Measurements from ENCODE around the gene SEC61A2. TPM values are rescaled to one million over a fixed set of nuclear protein-coding genes. Genes with fewer than 3 reads are reported as not detected.
"Not testable (repeated sequence)": the region's sequence is repeated elsewhere in the genome, so short reads cannot be mapped to it uniquely, and the experiment has no call there.

SEC61A2 gene
- total RNA-seq (10 to 100 TPM; 14.0 to 15.6 TPM), polyA plus RNA-seq (1 to 10 TPM; 1.9 to 4.2 (median 2.4) TPM), total RNA-seq (8.2 to 23.4 (median 9.7) reads per million in 6 experiments)

DNA sequence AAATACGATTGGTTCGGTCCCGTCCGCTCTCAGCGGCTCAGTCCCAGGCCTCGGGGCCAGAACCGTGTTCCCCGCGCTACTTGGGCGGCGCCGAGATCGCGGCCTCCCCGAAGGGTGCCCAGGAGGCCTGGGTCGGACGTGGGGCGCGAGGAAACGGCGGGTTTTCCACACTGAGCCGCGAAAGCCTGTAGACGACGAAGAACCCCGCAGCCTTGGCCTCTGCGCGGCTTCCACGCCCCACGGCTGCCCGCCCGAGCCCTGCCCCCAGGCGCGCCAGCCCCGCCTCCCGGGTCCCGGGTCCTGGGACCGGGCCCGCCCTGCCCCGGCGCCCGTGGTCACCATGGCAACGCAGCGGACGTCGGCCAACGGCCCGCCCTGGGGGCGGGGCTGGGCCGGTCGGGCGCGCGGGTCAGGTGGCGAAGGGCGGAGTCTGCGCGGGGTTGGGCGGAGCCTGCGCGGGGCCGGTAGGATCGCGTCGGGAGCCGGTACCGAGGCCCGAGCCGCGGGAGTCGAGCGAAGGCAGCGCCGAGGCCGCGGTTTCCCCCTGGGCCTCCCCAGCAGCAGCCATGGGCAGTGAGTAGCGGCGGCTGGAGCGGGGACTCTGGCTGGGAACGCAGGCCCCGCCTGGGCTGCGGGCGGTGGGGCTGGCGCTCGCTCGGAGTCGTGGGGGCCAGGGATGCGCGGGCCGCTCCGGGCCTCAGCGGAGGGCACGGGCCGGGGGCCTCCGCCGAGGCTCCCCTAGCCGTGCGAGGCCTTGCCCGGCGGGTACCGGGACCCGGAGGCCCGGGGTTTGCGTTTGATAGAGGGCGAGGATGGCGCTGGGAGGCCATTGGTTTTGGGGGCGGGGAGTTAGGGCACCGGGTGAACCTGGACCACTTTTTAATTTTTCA is at the start of gene SEC61A2:
TSS of gene SEC61A2 (plus strand) at position 456 of the 890 bp plus-strand sequence. CDS start at position 567, 111 bp downstream.
- ATAC-seq: peak; percentile 87 to 90
- POLR2A ChIA-PET: interaction anchor here (0.6 to 1.6 kb wide), 9 partner anchors 44 to 1212 kb away, joined by 3 to 5 read pairs (median 4); partner anchors contain the start of genes CDC123, DHTKD1 and NUDT5

GRCh38 chr10:12081470-12081869 is 48.0 kb upstream of the SEC61A2 start:
- no peak for DNase-seq
- ATAC-seq: no peak
- H3K27ac Mint-ChIP-seq: no peak overlapping the region
- POLR2A ChIA-PET: interaction anchor here (0.7 kb wide), 1 partner anchor 494 kb away, joined by 5 read pairs; no protein-coding TSS in a partner anchor
- no peaks in the 10 kb centered on the region for H3K9me3 Mint-ChIP-seq
- peaks cover 4 to 22% (median 5%) of the 10 kb centered on the region in 4 donors for H3K4me1 Mint-ChIP-seq
- H3K27me3 Mint-ChIP-seq: no peaks in the 10 kb centered on the region
- peaks cover 4 to 52% (median 9%) of the 10 kb centered on the region in 3 donors for H3K36me3 Mint-ChIP-seq
- H3K4me3 Mint-ChIP-seq: no peak overlapping the region

More for the DNA sequence above, at the start of gene SEC61A2:
- H3K9me3 Mint-ChIP-seq: no peaks in the 10 kb centered on the region
- peak within 1 kb of the TSS; percentile 81 to 96 (median 91) for H3K4me3 Mint-ChIP-seq
- peaks cover 14 to 23% (median 16%) of the 10 kb centered on the region in 4 donors for H3K4me1 Mint-ChIP-seq
- peak within 1 kb of the TSS; percentile 63 to 93 (median 90) for H3K27ac Mint-ChIP-seq
- H3K36me3 Mint-ChIP-seq: peaks cover 0 to 9% (median 0%) of the 10 kb centered on the region in 3 donors
- peak; percentile 92 to 100 (median 96) for DNase-seq
- no peaks in the 10 kb centered on the region for H3K27me3 Mint-ChIP-seq

GRCh38 chr10:12081879-12082557 is 47.5 kb upstream of the SEC61A2 start:
- POLR2A ChIA-PET: no interaction called here
- Mint-ChIP-seq H3K4me3 (no peak overlapping the region), H3K36me3 (peaks cover 4 to 58% (median 9%) of the 10 kb centered on the region in 3 donors), H3K9me3 (no peaks in the 10 kb centered on the region), H3K27me3 (no peaks in the 10 kb centered on the region), H3K4me1 (peaks cover 4 to 22% (median 5%) of the 10 kb centered on the region in 4 donors), H3K27ac (no peak overlapping the region)
- DNase-seq: no peak
- no peak for ATAC-seq

GRCh38 chr10:12088919-12089318 is 40.6 kb upstream of the SEC61A2 start:
- H3K4me1 Mint-ChIP-seq: peaks cover 0 to 2% (median 1%) of the 10 kb centered on the region in 4 donors
- no peaks in the 10 kb centered on the region for H3K9me3 Mint-ChIP-seq
- H3K36me3 Mint-ChIP-seq: peaks cover 0 to 83% (median 36%) of the 10 kb centered on the region in 3 donors
- ATAC-seq: no peak
- no peak for DNase-seq
- no peak overlapping the region for H3K4me3 Mint-ChIP-seq
- H3K27ac Mint-ChIP-seq: peak overlapping the region in 2 of 10 donors; percentile 34 to 48
- no peaks in the 10 kb centered on the region for H3K27me3 Mint-ChIP-seq
- POLR2A ChIA-PET: no interaction called here

GRCh38 chr10:12091421-12091820 is 38.1 kb upstream of the SEC61A2 start:
- DNase-seq (no peak), ATAC-seq (no peak)
- Mint-ChIP-seq H3K27me3 (no peaks in the 10 kb centered on the region), H3K27ac (peak overlapping the region in 1 of 10 donors; percentile 82), H3K4me1 (peaks cover 0 to 2% (median 2%) of the 10 kb centered on the region in 4 donors), H3K9me3 (no peaks in the 10 kb centered on the region), H3K4me3 (no peak overlapping the region), H3K36me3 (peaks cover 0 to 74% (median 36%) of the 10 kb centered on the region in 3 donors)
- POLR2A ChIA-PET: interaction anchor here (0.6 kb wide), 1 partner anchor 8 kb away, joined by 6 read pairs; no protein-coding TSS in a partner anchor

DNA sequence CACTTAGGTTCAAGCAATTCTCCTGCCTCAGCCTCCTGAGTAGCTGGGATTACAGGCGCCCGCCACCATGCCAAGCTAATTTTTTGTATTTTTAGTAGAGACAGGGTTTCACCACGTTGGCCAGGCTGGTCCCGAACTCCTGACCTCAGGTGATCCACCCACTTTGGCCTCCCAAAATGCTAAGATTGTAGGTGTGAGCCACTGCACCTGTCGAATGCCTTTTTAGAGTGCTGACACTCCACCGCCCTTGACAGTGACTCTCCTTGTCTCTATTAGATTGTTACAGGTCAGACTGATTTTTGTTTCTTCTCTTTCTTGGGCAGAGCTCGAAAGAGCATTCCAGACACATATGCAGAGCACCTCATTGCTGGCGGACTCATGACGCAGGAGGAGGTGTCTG is 32.1 kb upstream of the SEC61A2 start:
- ATAC-seq, DNase-seq, H3K9me3 Mint-ChIP-seq, H3K27me3 Mint-ChIP-seq, H3K4me1 Mint-ChIP-seq, H3K4me3 Mint-ChIP-seq, POLR2A ChIA-PET: not testable (repeated sequence)
- H3K27ac Mint-ChIP-seq: peak overlapping the region in 1 of 10 donors; percentile 25
- H3K36me3 Mint-ChIP-seq: peaks cover 0 to 71% (median 34%) of the 10 kb centered on the region in 3 donors

- no peak overlapping the region for H3K4me3 Mint-ChIP-seq
- H3K9me3 Mint-ChIP-seq: no peaks in the 10 kb centered on the region
- H3K36me3 Mint-ChIP-seq: peaks cover 0 to 68% (median 37%) of the 10 kb centered on the region in 3 donors
- POLR2A ChIA-PET: no interaction called here
- peaks cover 0 to 2% (median 0%) of the 10 kb centered on the region in 4 donors for H3K4me1 Mint-ChIP-seq
- DNase-seq (no peak), ATAC-seq (no peak)
- no peaks in the 10 kb centered on the region for H3K27me3 Mint-ChIP-seq
- H3K27ac Mint-ChIP-seq: no peak overlapping the region
These were observed 31.7 kb upstream of the SEC61A2 start for GRCh38 chr10:12097791-12098190.

DNA sequence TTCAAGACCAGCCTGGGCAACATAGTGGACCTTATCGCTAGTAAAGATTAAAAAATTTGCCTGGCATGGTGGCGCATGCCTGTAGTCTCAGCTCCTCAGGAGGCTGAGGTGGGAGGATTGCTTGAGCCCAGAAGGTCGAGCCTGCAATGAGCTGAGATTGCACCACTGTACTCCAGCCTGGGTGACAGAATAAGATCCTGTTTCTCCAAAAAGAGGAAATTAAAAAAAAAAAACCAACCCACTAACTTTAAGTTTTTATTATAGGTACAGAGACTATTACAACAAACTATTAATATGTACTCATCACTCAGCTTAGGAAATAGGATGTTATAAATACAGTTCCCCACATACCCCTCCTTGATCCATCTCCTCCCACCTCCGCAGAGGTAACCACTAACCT is 30.5 kb upstream of the SEC61A2 start:
- no peak overlapping the region for H3K4me3 Mint-ChIP-seq
- no peak overlapping the region for H3K27ac Mint-ChIP-seq
- H3K27me3 Mint-ChIP-seq: no peaks in the 10 kb centered on the region
- H3K4me1 Mint-ChIP-seq: peaks cover 0 to 1% (median 0%) of the 10 kb centered on the region in 4 donors
- no peak for ATAC-seq
- H3K36me3 Mint-ChIP-seq: peaks cover 0 to 66% (median 40%) of the 10 kb centered on the region in 3 donors
- POLR2A ChIA-PET: no interaction called here
- H3K9me3 Mint-ChIP-seq: no peaks in the 10 kb centered on the region
- no peak for DNase-seq

- POLR2A ChIA-PET: interaction anchor here (0.6 kb wide), 1 partner anchor 23 kb away, joined by 4 read pairs; no protein-coding TSS in a partner anchor
- peaks cover 0 to 86% (median 42%) of the 10 kb centered on the region in 3 donors for H3K36me3 Mint-ChIP-seq
- no peaks in the 10 kb centered on the region for H3K4me1 Mint-ChIP-seq
- ATAC-seq: no peak
- no peaks in the 10 kb centered on the region for H3K27me3 Mint-ChIP-seq
- no peak overlapping the region for H3K27ac Mint-ChIP-seq
- DNase-seq: no peak
- H3K9me3 Mint-ChIP-seq: no peaks in the 10 kb centered on the region
- H3K4me3 Mint-ChIP-seq: no peak overlapping the region
These were observed 25.7 kb upstream of the SEC61A2 start for GRCh38 chr10:12103802-12104201.

- Mint-ChIP-seq H3K4me1 (peaks cover 7 to 14% (median 9%) of the 10 kb centered on the region in 4 donors), H3K4me3 (no peak overlapping the region), H3K27me3 (no peaks in the 10 kb centered on the region), H3K36me3 (peaks cover 5 to 65% (median 21%) of the 10 kb centered on the region in 3 donors), H3K27ac (no peak overlapping the region), H3K9me3 (no peaks in the 10 kb centered on the region)
- POLR2A ChIA-PET: no interaction called here
- no peak for ATAC-seq
- DNase-seq: no peak
These were observed 21.7 kb upstream of the SEC61A2 start for GRCh38 chr10:12107781-12108180.

GRCh38 chr10:12109286-12109685 is 20.2 kb upstream of the SEC61A2 start:
- no peaks in the 10 kb centered on the region for H3K27me3 Mint-ChIP-seq
- H3K9me3 Mint-ChIP-seq: no peaks in the 10 kb centered on the region
- no peak overlapping the region for H3K4me3 Mint-ChIP-seq
- POLR2A ChIA-PET: no interaction called here
- ATAC-seq: no peak
- H3K36me3 Mint-ChIP-seq: peaks cover 5 to 53% (median 16%) of the 10 kb centered on the region in 3 donors
- peaks cover 8 to 23% (median 14%) of the 10 kb centered on the region in 4 donors for H3K4me1 Mint-ChIP-seq
- peak overlapping the region in 4 of 10 donors; percentile 6 to 58 (median 22) for H3K27ac Mint-ChIP-seq
- no peak for DNase-seq

DNA sequence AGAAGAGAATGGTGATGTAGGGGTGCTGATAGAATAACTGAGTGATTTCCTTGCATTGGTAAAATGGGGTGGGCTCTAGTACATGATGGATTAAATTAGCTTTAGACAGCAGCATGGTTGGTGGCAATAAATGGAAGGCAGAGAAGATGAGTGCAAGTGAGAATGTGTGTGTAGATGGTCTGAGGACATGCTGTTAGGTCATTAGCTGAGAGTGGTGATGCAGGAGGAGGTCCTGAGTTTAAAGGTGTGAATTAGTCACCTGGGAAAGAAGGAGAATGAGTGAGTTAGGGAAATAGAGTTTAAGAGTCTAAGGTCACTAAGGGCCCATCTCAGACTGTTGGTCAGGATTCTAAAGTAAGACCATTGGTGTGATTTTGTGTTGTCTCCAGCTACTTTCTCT is 17.9 kb upstream of the SEC61A2 start:
- ATAC-seq (no peak), DNase-seq (no peak)
- Mint-ChIP-seq H3K36me3 (peaks cover 5 to 41% (median 7%) of the 10 kb centered on the region in 3 donors), H3K27ac (peak overlapping the region in 7 of 10 donors; percentile 0 to 82 (median 57)), H3K4me1 (peaks cover 8 to 23% (median 14%) of the 10 kb centered on the region in 4 donors), H3K9me3 (no peaks in the 10 kb centered on the region), H3K4me3 (peak overlapping the region in 1 of 10 donors; percentile 3), H3K27me3 (no peaks in the 10 kb centered on the region)
- POLR2A ChIA-PET: interaction anchor here (1.4 kb wide), 1 partner anchor 17 kb away, joined by 7 read pairs; no protein-coding TSS in a partner anchor

Measured in naive thymus-derived CD8-positive, alpha-beta T cell (primary cell).